Activated CD4-positive, alpha-beta T cell treated with anti-CD3 and anti-CD28 coated beads, Interleukin-2, amount 10 ng/mL, durations not matched to agents 7 days and 5 days (primary cell): ENCODE data around the gene ITFG1. TPM values are rescaled to one million over a fixed set of nuclear protein-coding genes. Genes with fewer than 3 reads are reported as not detected.
"Not testable (repeated sequence)": the region's sequence is repeated elsewhere in the genome, so short reads cannot be mapped to it uniquely, and the experiment has no call there.

ENCODE experiments used
- CTCF ChIA-PET: fragments of 350-600 bp; sonication (Branson Sonifier 250); formaldehyde crosslinking; loops from one replicate; lab custom pipeline; 2021; ENCODE audit warnings: antibody characterized with exemption; lab: Charles Lee
- POLR2A ChIA-PET: fragments of 350-600 bp; sonication (Branson Sonifier 250); formaldehyde crosslinking; loops from one replicate; lab custom pipeline; 2021; ENCODE audit warnings: antibody characterized with exemption; lab: Charles Lee
- DNase-seq: peaks from one replicate; pipeline ENCODE4 v3.0.0-alpha.2; 2020
- H3K27ac Mint-ChIP-seq: one replicate; pipeline ENCODE4 v1.8.0; 2021; ENCODE audit warnings: mild to moderate bottlenecking, moderate library complexity, mixed read lengths
- H3K27me3 Mint-ChIP-seq: one replicate; pipeline ENCODE4 v1.8.0; 2021; ENCODE audit warnings: mixed read lengths
- H3K36me3 Mint-ChIP-seq: one replicate; pipeline ENCODE4 v1.8.0; 2021; ENCODE audit warnings: low read depth, mixed read lengths
- H3K4me1 Mint-ChIP-seq: one replicate; pipeline ENCODE4 v1.8.0; 2021; ENCODE audit warnings: mixed read lengths
- H3K4me3 Mint-ChIP-seq: one replicate; pipeline ENCODE4 v1.8.0; 2021; ENCODE audit warnings: mild to moderate bottlenecking, moderate library complexity, mixed read lengths
- H3K9me3 Mint-ChIP-seq: one replicate; pipeline ENCODE4 v1.8.0; 2021; ENCODE audit warnings: mixed read lengths
- total RNA-seq, 2 experiments: library from RNA; stranded (reverse); gene quantifications; one replicate each; pipeline ENCODE4 v1.2.3, GENCODE V29; 2021

Gene ITFG1
- total RNA-seq, 2 experiments from 2014 or later = 26.7 to 34.7 TPM

- H3K27ac Mint-ChIP-seq = no peak overlapping the region
- CTCF ChIA-PET = no interaction called here
- no peak for DNase-seq
Measured at GRCh38 chr16:47230296-47230695, 230.6 kb downstream of the ITFG1 start.

GRCh38 chr16:47229053-47230050 is 231.5 kb downstream of the ITFG1 start:
- POLR2A ChIA-PET = no interaction called here
- Mint-ChIP-seq H3K4me1 (no peaks in the 10 kb centered on the region), H3K27ac (no peak overlapping the region), H3K27me3 (no peaks in the 10 kb centered on the region), H3K9me3 (no peaks in the 10 kb centered on the region), H3K36me3 (peaks cover 4% of the 10 kb centered on the region), H3K4me3 (no peak overlapping the region)
- DNase-seq = no peak
- CTCF ChIA-PET = no interaction called here

More at GRCh38 chr16:47230296-47230695, 230.6 kb downstream of the ITFG1 start:
- H3K4me1 Mint-ChIP-seq = no peaks in the 10 kb centered on the region
- H3K4me3 Mint-ChIP-seq = no peak overlapping the region
- peaks cover 6% of the 10 kb centered on the region for H3K36me3 Mint-ChIP-seq
- H3K9me3 Mint-ChIP-seq = no peaks in the 10 kb centered on the region
- H3K27me3 Mint-ChIP-seq = no peaks in the 10 kb centered on the region
- POLR2A ChIA-PET = no interaction called here

DNA sequence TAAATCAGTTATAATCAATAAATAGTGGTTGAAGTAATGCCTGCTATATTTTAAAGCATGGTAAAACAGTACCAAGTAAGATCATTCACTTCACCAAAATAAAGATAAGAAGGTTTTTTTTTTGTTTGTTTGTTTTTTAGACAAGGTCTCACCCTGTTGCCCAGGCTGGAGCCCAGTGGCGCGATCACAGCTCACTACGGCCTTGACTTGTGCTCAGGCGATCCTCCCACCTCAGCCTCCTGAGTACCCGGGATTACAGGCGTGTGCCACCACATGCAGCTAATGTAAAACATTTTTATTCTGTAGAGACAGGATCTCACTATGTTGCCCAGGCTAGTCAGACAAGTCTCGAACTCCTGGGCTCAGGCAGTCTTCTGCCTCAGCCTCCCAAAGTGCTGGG is 232.6 kb downstream of the ITFG1 start:
- H3K27me3 Mint-ChIP-seq = no peaks in the 10 kb centered on the region
- no peaks in the 10 kb centered on the region for H3K9me3 Mint-ChIP-seq
- POLR2A ChIA-PET = no interaction called here
- no peak overlapping the region for H3K4me3 Mint-ChIP-seq
- H3K36me3 Mint-ChIP-seq = peaks cover 4% of the 10 kb centered on the region
- no peak for DNase-seq
- CTCF ChIA-PET = no interaction called here
- H3K4me1 Mint-ChIP-seq = no peaks in the 10 kb centered on the region
- H3K27ac Mint-ChIP-seq = no peak overlapping the region

DNA sequence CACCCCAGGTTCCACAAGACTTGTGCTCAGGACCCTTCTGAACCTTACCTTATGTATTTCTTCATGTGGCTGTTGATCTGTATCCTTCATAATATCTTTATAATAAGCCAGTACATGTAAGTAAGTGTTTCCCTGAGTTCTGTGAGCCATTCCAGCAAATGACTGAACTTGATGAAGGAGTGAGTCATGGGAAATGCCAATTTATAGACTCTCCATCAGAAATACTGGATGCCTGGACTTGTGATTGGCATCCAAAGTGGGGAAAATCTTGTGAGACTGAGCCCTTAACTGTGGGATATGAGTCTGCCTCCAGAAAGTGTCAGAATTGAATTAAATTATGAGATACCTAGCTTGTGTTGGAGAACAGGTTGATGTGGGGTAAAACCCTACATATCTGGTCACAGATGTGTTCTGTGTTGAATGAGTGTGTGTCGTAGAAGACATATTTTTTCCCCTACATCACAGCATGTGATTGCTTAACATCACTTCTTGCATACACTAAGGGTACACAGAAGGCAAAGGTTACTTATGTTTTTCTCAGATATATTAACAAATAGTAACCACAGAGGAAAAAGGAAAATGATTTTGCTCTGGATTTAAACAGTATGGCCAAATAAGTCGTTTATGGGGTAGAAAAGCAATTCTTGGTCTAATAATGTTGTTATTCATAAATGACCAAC is 247.0 kb downstream of the ITFG1 start:
- H3K4me1 Mint-ChIP-seq = no peaks in the 10 kb centered on the region
- DNase-seq = no peak
- no peak overlapping the region for H3K27ac Mint-ChIP-seq
- no peaks in the 10 kb centered on the region for H3K9me3 Mint-ChIP-seq
- POLR2A ChIA-PET = no interaction called here
- CTCF ChIA-PET = interaction anchor here (1.3 kb wide), 1 partner anchor 15 kb away, joined by 3 read pairs; no protein-coding TSS in a partner anchor
- no peaks in the 10 kb centered on the region for H3K27me3 Mint-ChIP-seq
- H3K4me3 Mint-ChIP-seq = no peak overlapping the region
- peaks cover 6% of the 10 kb centered on the region for H3K36me3 Mint-ChIP-seq

DNA sequence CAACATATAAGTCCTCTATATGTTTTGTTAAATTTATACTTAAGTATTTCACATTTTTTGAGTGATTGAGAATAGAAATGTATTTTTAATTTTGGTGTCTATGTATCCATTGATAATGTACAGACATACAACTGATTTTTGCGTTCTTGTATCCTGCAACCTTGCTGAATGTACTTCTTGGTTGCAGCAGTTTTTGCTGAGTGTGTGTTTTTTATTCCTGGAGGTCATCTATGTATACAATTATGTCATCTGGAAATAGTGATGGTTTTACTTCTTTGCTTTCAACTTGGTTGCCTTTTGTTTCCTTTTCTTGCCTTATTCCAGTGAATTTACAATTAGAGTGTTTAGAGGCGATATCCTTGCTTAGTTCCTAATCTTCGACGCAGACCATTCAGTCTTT is 249.6 kb downstream of the ITFG1 start:
- Mint-ChIP-seq H3K4me3 (no peak overlapping the region), H3K9me3 (no peaks in the 10 kb centered on the region), H3K4me1 (no peaks in the 10 kb centered on the region), H3K27ac (no peak overlapping the region), H3K27me3 (no peaks in the 10 kb centered on the region), H3K36me3 (peaks cover 1% of the 10 kb centered on the region)
- no peak for DNase-seq
- ChIA-PET CTCF (no interaction called here), POLR2A (no interaction called here)

DNA sequence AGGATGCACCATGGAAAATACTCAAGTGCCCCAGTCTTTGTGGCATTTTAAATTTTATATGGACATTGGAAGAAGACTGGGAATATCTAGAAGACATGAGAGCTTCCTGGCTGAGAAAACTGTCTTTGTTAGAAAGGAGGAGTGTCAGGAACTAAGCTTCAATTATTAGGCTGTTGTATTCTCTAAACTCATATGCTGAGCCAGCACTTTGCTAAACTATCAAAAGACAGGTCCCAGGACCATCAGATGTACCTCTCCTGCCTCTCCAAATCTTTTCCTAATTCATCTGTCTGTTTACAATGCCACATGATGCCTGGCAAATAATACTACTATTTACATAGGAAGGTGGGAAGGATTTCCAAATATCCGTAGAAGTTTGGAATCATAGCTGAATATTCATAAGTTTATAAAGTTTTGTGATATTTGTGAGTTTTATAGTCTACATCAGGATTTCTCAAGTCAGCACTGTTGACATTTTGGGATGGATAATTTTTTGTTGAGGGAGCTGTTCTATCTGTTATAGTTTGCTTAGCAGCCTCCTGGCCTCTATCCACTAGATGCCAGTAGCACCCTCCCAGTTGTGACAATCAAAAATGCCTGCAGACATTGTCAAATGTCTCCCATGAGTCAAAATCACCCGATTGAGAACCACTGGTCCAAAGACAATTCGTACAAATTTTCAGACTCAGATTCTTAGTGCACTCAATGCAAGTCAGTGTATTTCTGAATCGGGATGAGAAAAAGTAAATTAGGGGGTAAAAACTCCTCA is 255.9 kb downstream of the ITFG1 start:
- H3K9me3 Mint-ChIP-seq = no peaks in the 10 kb centered on the region
- no peaks in the 10 kb centered on the region for H3K36me3 Mint-ChIP-seq
- no peak overlapping the region for H3K4me3 Mint-ChIP-seq
- ChIA-PET POLR2A (interaction anchor here (0.6 kb wide), 1 partner anchor 15 kb away, joined by 3 read pairs; no protein-coding TSS in a partner anchor), CTCF (interaction anchor here (0.6 kb wide), 1 partner anchor 12 kb away, joined by 3 read pairs; no protein-coding TSS in a partner anchor)
- no peak for DNase-seq
- no peaks in the 10 kb centered on the region for H3K4me1 Mint-ChIP-seq
- no peaks in the 10 kb centered on the region for H3K27me3 Mint-ChIP-seq
- no peak overlapping the region for H3K27ac Mint-ChIP-seq

- POLR2A ChIA-PET = not testable (repeated sequence)
Measured at GRCh38 chr16:47203433-47203832, 257.4 kb downstream of the ITFG1 start.

DNA sequence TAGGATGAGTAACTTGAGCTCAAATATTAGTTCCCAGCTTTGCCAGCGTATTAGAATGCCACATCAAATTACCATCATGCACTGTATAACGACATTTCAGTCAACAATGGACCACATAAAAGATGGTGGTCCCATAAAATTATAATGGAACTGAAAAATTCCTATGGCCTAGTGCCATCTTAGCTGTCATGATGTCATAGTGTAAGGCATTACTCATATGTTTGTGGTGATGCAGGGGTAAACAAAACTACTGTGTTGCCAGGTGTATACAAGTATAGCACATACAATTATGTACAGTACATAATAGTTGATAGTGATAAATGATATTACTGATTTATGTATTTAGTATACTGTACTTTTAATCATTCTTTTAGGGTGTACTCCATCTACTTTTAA is 262.7 kb downstream of the ITFG1 start:
- ChIA-PET POLR2A (no interaction called here), CTCF (interaction anchor here (0.9 to 1.6 kb wide), 3 partner anchors 15 to 88 kb away, joined by 3 read pairs; no protein-coding TSS in a partner anchor)

More at GRCh38 chr16:47203433-47203832, 257.4 kb downstream of the ITFG1 start:
- H3K4me3 Mint-ChIP-seq, H3K27ac Mint-ChIP-seq, DNase-seq, H3K36me3 Mint-ChIP-seq, H3K9me3 Mint-ChIP-seq, H3K4me1 Mint-ChIP-seq, H3K27me3 Mint-ChIP-seq, CTCF ChIA-PET: not testable (repeated sequence)

GRCh38 chr16:47197536-47198179 is 263.2 kb downstream of the ITFG1 start:
- H3K4me1 Mint-ChIP-seq = no peaks in the 10 kb centered on the region
- H3K27me3 Mint-ChIP-seq = no peaks in the 10 kb centered on the region
- H3K4me3 Mint-ChIP-seq = no peak overlapping the region
- ChIA-PET POLR2A (no interaction called here), CTCF (interaction anchor here (0.9 to 1.6 kb wide), 4 partner anchors 11 to 87 kb away, joined by 3 read pairs; no protein-coding TSS in a partner anchor)
- H3K27ac Mint-ChIP-seq = peak overlapping the region; percentile 26
- no peaks in the 10 kb centered on the region for H3K9me3 Mint-ChIP-seq
- DNase-seq = no peak
- no peaks in the 10 kb centered on the region for H3K36me3 Mint-ChIP-seq

More for the DNA sequence above, 262.7 kb downstream of the ITFG1 start:
- Mint-ChIP-seq H3K27ac (no peak overlapping the region), H3K9me3 (no peaks in the 10 kb centered on the region), H3K27me3 (no peaks in the 10 kb centered on the region), H3K4me3 (no peak overlapping the region), H3K36me3 (no peaks in the 10 kb centered on the region), H3K4me1 (no peaks in the 10 kb centered on the region)
- DNase-seq = no peak

- CTCF ChIA-PET = interaction anchor here (1.2 to 1.6 kb wide), 2 partner anchors 12 to 86 kb away, joined by 3 read pairs; no protein-coding TSS in a partner anchor
- no peaks in the 10 kb centered on the region for H3K27me3 Mint-ChIP-seq
Measured at GRCh38 chr16:47196457-47196856, 264.4 kb downstream of the ITFG1 start.

GRCh38 chr16:47182318-47182717 is 278.5 kb downstream of the ITFG1 start:
- no peak overlapping the region for H3K4me3 Mint-ChIP-seq
- DNase-seq = no peak
- POLR2A ChIA-PET = no interaction called here
- peaks cover 8% of the 10 kb centered on the region for H3K9me3 Mint-ChIP-seq
- no peak overlapping the region for H3K27ac Mint-ChIP-seq
- CTCF ChIA-PET = no interaction called here
- no peaks in the 10 kb centered on the region for H3K4me1 Mint-ChIP-seq
- H3K27me3 Mint-ChIP-seq = no peaks in the 10 kb centered on the region
- peaks cover 3% of the 10 kb centered on the region for H3K36me3 Mint-ChIP-seq

More at GRCh38 chr16:47196457-47196856, 264.4 kb downstream of the ITFG1 start:
- POLR2A ChIA-PET = no interaction called here
- Mint-ChIP-seq H3K4me3 (no peak overlapping the region), H3K27ac (no peak overlapping the region), H3K4me1 (no peaks in the 10 kb centered on the region), H3K36me3 (no peaks in the 10 kb centered on the region), H3K9me3 (no peaks in the 10 kb centered on the region)
- no peak for DNase-seq

- CTCF ChIA-PET, H3K4me3 Mint-ChIP-seq, H3K9me3 Mint-ChIP-seq, H3K36me3 Mint-ChIP-seq, H3K4me1 Mint-ChIP-seq, DNase-seq, H3K27me3 Mint-ChIP-seq, H3K27ac Mint-ChIP-seq, POLR2A ChIA-PET: not testable (repeated sequence)
Measured at GRCh38 chr16:47181066-47181465, 279.8 kb downstream of the ITFG1 start.
